ENCODE measurements around the gene GUF1. TPM values are rescaled to one million over a fixed set of nuclear protein-coding genes. Genes with fewer than 3 reads are reported as not detected.

The GUF1 gene, protein sequence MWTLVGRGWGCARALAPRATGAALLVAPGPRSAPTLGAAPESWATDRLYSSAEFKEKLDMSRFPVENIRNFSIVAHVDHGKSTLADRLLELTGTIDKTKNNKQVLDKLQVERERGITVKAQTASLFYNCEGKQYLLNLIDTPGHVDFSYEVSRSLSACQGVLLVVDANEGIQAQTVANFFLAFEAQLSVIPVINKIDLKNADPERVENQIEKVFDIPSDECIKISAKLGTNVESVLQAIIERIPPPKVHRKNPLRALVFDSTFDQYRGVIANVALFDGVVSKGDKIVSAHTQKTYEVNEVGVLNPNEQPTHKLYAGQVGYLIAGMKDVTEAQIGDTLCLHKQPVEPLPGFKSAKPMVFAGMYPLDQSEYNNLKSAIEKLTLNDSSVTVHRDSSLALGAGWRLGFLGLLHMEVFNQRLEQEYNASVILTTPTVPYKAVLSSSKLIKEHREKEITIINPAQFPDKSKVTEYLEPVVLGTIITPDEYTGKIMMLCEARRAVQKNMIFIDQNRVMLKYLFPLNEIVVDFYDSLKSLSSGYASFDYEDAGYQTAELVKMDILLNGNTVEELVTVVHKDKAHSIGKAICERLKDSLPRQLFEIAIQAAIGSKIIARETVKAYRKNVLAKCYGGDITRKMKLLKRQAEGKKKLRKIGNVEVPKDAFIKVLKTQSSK
- polyA plus RNA-seq (ENCODE audit: insufficient read length in 12 of 12) = 10 to 100 TPM in 11 of 12 donors, not detected in 1; 20.0 to 29.4 (median 26.6) TPM
- long read RNA-seq, donor 1, full-length matches to known transcripts = 2 of 8 reads
- long read RNA-seq, donor 1, partial matches to known transcripts = 0 of 8 reads
- long read RNA-seq, donor 1, other reads (novel, unspliced or antisense) = 6 of 8 reads
- long read RNA-seq, donor 2, full-length matches to known transcripts = 2 of 2 reads
- long read RNA-seq, donor 2, partial matches to known transcripts = 0 of 2 reads
- long read RNA-seq, donor 2, other reads (novel, unspliced or antisense) = 0 of 2 reads
- long read RNA-seq, donor 3, full-length matches to known transcripts = 2 of 14 reads
- long read RNA-seq, donor 3, partial matches to known transcripts = 12 of 14 reads
- long read RNA-seq, donor 3, other reads (novel, unspliced or antisense) = 0 of 14 reads
- long read RNA-seq, donor 4 = 0 reads
- long read RNA-seq, donor 5, full-length matches to known transcripts = 6 of 22 reads
- long read RNA-seq, donor 5, partial matches to known transcripts = 0 of 22 reads
- long read RNA-seq, donor 5, other reads (novel, unspliced or antisense) = 16 of 22 reads
- long read RNA-seq, donor 6, full-length matches to known transcripts = 2 of 2 reads
- long read RNA-seq, donor 6, partial matches to known transcripts = 0 of 2 reads
- long read RNA-seq, donor 6, other reads (novel, unspliced or antisense) = 0 of 2 reads
- long read RNA-seq, donor 7 = 0 reads
- long read RNA-seq, donor 8, full-length matches to known transcripts = 2 of 2 reads
- long read RNA-seq, donor 8, partial matches to known transcripts = 0 of 2 reads
- long read RNA-seq, donor 8, other reads (novel, unspliced or antisense) = 0 of 2 reads
- long read RNA-seq, donor 9 = 0 reads
- long read RNA-seq, donor 10, full-length matches to known transcripts = 1 of 6 reads
- long read RNA-seq, donor 10, partial matches to known transcripts = 0 of 6 reads
- long read RNA-seq, donor 10, other reads (novel, unspliced or antisense) = 5 of 6 reads
- long read RNA-seq, donor 11, full-length matches to known transcripts = 5 of 5 reads
- long read RNA-seq, donor 11, partial matches to known transcripts = 0 of 5 reads
- long read RNA-seq, donor 11, other reads (novel, unspliced or antisense) = 0 of 5 reads

DNA sequence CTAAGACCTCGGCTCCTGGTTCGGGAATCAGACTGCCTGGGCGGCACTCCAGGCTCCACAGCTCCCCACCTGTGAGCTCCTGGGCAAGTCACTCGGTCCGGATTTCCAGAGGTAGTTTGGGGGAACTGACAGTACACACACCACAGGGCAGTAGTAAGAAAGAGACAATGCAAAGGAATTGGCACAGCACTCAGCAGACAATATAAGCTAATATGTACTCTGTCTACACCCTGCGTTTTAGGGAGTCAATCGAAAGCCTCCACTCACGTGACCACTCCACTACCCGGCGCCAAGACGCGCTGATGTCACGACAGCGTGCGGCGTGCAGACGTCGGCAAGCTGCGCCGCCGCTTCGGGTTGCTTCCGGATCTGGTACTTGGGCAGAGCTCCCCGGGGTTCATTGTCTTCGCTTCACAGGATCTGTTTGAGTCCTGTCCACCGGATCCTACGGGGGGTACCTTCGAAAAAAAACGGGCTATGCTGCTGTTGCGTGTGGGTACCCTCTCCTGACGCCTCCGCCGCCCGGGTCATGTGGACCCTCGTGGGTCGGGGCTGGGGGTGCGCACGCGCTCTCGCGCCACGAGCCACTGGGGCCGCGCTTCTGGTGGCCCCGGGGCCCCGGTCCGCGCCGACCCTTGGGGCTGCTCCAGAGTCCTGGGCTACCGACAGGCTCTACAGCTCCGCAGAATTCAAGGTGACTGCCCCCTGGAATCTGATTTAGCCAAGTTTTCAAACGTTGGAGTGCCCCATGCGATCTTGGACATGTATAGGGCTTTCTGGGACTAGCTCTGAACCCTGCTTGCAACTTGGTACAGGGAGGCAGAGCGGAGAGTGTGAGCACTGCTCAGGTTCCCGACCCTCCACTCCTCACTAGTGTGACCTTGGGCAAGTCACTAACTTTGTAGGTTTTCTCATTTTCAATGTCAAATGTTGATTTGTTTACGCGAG lies at the start of gene GUF1:
Gene GUF1 (plus strand): TSS at position 327 of the 948 bp plus-strand sequence. CDS start 203 bp downstream, at position 530.
- DNase-seq = peak; percentile 94

DNA sequence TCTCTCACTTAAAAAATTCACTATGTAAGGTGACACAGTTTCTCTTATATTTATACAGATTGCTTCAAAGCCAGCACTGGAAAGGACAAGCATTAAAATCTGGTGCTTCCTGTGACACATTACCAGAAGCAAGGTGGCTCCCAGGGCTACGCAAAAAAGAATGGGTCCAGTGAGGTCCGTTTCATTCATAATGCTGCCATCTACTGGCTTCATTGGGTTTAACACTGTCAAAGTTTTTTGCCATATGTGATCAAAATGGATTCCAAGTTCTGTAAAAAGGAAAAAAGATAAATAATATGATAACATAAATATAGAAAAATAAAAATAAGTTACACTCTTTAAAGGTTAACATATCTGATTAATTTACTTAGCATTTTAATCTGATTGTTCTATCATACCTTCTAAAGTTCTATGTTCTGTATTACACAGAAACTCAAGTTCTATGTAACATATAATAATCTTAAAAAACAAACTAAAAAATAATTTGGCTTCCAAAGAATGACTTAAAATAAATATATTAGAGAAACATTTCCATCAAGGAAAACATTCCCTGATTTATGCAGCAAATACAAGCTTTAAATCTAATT lies 48.8 kb upstream of the GUF1 start:
- DNase-seq = peak; percentile 48

DNA sequence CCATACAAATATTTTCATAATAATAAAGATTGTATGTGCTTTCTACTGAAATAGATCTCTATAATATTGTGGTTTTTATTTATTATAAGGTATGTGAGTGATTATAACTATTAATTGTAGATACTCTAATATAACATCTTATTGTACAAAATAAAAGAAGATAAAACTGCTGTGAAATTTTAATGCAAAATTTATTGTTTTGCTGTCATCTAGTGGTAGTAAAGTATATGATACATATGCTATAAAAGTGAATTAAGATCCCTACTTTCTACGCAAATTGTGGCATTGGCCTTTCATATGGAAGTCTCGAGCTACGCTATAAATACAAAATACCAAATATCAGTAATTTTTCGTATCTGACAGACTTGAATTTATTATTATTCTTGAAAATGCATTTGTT lies 46.1 kb upstream of the GUF1 start:
- no peak for DNase-seq

DNA sequence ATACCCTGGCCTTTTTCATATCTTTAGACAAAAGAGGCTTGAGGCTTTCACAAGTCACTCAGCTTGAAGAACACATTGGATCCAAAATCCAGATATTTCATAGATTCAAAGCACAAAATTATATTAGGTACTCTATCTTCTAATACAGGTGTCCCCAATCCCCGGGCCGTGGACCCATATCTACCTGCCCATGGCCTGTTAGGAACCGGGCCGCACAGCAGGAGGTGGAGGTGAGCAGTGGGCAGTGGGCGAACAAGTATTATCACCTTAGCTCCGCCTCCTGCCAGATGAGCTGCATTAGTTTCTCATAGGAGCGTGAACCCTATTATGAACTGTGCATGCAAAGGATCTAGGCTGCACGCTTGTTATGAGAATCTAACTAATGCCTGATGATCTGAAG lies 45.5 kb upstream of the GUF1 start:
- no peak for DNase-seq

DNA sequence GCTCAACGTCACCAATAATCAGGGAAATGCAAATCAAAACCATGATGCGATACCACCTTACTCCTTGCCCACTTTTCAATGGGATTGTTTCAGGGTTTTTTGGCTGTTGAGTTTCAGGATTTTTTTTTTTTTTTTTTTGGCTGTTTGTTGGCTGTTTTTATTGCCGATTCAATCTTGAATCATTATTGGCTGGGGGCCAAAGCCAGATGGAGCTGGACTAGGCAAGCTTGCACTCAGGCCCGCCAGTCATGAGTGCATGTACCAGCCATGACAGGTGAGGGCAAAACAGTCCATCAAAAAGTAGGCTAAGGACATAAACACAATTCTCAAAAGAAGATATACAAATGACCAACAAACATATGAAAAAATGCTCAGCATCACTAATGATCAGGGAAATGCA lies 40.1 kb upstream of the GUF1 start:
- DNase-seq = no peak

DNA sequence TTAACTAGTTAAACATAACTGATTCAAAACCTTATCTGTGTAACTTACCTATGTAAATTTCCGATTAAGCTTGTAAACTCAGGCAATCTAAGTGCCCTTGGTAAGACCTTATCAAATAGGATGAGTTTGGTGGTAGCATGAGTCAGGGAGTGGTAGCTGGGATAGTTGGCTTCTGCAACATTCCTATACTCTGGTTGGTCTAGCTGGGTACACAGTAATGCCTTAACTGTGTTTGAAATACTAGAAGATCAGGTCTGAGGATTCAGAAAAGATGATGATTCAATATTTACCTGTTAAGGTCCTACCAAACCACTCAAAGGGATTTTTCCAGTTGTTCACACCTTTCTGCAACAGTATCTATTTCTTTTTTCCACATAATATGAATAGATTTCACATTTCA lies 32.1 kb upstream of the GUF1 start:
- no peak for DNase-seq

DNA sequence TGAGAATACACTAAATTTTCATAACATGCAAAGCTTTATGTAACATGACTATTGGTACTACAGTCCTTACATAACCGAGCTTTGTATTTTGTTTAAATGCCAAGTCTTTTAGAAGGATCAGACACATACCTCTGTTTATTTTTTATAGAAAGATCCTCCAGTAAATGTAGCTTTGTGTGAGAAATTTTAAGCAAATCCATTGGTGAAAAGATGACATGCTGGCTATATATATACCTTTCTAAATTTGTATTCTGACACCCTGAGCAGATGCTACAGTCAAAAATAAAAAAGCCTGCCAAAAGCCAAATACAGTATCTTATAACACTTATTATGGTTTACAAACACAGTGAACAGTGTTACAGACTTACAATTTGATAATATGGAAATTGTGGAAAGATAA lies 26.8 kb upstream of the GUF1 start, which contains the start of gene YIPF7:
Gene YIPF7 (minus strand): TSS at position 201 of the 400 bp plus-strand sequence. CDS start 1,525 bp downstream, outside the sequence.
- DNase-seq = no peak

DNA sequence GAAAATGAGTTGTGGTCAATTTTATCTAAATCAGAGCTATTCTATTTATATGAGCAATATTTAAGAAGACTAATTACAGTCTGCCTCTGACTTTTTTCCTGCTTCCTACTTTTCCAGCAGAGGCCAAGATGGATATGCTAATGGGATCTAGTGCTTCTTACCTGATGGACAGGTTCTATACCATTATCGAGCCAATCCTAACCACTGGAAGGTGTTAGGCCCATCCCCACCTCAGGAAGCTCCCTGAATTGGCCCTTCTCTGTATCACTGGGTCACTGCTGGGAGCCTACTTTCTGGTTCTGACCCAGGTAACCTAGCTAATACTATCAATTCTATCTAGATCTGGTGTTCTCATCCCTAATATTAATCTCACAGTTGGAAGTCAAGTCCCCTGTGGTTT lies 26.2 kb upstream of the GUF1 start:
- DNase-seq = no peak

DNA sequence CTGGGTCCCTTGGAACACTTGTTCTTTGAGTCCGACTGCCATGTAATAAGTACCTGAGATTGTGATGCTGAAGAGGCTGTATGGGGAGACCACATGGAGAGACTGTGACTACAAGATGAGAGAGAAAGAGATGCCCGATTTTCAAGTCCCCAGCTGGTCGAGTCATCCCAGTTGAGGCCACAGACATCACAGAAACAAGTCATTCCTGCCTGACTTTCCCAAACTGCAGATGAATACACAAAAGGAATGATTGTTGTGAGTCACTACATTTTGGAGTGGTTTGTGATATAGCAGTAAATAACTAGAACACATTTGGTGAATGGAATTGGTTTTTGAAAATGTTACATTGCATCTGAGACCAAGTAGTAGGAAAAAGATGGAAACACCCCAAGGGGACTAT lies 17.8 kb upstream of the GUF1 start:
- DNase-seq = no peak

DNA sequence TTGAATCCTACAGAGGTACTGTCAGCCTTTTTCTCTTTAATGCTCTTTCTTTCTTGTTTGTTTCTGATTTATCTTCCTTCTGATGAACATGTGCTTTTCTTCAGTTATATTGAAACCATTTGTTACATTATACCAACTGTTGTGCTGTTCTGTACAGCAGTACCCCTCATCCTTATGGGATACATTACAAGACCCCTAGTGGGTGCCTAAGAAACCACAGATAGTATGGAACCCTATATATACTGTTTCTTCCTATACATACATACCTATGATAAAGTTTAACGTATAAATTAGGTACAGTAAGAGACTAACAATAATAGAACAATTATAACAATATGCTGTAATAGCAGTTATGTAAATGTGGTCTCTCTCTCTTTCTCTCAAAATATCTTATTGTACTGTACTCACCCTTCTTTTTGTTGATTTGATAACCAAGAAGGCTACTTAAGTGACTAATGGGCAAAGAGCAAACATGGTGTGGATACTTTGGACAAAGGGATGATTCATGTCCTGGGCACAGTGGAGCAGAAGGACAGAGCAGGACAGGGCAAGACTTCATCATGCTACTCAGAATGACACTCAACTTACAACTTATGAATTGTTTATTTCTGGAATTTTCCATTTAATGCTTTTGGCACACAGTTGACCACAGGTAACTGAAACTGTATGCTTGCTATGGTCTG lies 16.1 kb upstream of the GUF1 start:
- DNase-seq = no peak

DNA sequence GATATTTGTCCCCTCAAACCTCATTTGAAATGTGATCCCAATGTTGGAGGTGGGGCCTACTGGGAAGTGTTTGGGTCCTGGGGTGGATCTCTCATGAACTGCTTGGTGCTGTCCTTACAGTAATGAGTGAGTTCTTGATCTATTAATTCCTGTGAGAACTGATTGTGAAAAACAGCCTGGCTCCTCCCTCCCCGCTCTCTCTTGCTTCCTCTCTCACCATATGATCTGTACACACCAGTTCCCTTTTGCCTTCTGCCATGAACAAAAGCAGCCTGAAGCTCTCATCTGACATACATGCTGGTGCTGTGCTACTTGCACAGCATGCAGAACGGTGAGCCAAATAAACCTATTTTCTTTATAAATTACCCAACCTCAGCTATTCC lies 15.6 kb upstream of the GUF1 start:
- no peak for DNase-seq

DNA sequence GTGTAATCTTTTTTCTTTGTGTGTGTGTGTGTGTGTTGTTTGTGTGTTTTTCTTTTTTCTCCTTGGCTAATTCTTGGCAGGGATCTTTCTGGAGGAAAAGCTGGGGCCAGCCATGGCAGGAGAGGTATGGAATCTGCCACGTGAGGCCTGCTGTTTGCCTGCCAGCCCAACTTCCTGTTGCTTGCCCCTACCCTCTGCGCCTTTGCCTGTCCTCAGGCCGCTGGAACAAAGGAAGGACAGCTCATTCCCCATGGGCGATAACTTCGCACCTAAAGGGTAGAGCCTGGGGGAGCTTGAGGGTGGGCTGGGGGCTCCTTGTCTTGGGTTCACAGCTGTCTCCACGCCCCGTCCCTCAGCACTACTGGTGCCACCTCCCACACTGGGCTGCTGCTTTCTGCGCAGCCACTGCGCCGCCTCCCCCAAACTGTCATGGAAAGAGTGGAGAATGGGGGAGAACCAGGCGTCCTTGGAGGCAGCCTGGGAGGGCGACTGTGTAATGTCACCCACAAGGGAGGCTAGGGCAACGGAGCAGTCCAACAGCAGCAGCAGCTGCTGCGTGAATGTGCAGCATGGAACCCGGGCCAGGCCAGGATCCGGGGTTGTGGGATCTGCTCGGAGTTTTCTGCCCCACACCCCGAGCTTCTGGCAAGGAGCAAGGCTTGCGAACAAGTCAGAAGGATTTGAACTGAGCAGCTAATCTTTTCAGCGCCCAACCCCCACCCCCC lies 14.5 kb upstream of the GUF1 start:
- no peak for DNase-seq

DNA sequence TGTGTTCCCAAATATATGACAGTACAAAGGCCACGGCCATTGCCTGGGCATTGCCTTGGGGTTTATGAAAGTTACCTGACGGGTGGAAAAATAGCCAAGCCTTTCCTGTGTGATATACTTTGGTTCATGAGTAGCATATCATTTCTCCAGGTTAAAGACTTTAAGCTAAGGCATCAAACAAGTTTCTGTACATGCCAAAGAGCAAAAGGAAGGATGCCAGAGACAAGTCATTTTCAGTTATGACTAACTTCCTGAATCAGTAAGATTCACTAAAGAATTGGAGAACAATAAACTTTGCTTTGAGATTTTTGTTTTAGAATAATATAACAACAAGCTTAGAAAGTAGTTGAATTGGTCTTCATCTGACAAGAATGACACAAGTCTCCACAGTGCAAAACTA lies 9.7 kb upstream of the GUF1 start:
- DNase-seq = no peak

DNA sequence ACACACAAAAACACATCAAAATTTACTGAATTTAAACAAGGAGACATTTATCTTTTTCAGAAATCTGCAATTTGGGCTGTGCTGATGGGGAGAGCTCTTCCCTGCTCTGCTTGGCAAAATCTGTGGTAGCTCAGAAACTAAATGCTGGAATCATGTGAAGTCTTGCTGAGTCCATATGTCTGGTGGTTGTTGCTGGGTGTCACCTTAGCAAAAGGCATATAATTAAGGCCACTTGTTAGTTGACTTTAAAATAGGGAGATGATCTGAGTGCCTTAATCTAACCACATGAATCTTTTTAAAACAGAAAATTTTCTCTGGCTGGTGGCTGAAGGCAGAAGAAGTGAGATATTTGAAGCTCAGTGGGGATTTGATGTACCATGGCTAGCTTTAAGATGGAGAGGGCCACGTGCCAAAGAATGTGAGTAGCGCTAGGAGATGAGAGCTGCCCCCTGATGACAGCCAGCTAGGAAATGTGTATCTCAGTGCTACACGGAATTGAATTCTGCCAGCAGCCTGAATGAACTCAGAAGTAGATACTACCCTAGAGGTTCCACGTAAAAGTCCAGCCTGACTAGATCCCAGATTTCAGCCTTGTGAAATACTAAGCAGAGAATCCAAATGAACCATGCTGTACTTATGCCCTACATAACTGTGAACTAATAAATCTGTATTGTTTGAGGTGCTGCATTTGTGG lies 7.6 kb upstream of the GUF1 start:
- no peak for DNase-seq

DNA sequence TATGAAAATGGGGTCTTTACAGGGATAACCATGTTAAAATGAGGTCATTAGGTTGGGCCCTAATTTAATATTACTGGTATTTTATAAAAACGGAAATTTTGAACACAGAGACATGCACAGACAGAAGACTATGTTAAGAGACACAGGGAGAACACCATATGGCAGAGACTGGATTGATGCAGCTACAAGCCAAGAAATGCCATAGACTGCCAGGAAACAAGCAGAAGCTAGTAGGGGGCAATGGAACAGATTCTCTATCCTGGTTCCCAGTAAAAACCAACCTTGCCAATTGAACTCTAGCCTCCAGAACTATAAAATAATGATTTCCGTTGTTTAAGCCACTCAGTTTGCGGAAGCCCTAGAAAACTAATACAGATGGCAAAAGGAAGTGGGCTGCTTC lies 6.6 kb upstream of the GUF1 start:
- no peak for DNase-seq

DNA sequence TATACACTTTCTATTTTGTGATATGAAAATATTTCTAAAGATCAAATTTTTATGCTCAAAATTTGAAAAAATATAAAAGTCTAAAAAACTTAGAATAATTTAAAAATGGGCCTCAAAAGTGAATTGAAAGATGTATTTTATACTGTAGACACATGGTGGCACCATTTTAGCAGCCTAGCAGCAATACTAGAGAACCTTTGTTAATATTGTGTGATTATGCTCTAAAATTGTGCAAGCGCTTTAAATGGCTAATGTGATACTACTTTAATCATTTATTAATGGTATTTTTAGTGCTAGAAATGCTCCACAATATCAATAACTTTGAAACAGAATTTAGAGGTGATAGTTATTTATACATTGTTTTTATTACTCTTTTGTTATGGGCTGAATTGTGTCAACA lies 3.7 kb upstream of the GUF1 start:
- no peak for DNase-seq

DNA sequence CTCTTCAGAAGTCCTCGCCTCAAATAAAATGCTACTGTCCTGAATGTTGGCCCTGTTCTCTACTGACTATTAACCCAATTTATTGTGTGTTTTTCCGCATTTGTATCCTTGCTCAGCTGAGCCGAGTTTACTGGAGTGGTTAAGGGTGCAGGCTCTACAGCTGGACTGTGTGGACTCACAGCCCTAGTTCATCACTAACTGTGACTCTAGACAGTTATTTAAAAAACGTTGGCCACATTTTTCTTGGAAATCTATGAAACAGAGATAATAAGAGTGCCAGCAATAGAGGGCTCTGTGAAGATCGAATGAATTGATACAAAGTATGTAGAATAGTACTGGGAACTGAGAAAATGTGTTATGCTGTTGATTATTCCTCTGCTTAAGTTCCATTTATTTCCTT lies 2.9 kb upstream of the GUF1 start:
- DNase-seq = no peak

Measured in muscle of arm (tissue), 14 donors.